DOHH2 (cell line): ENCODE data around the gene RAP1GAP.

ENCODE experiments used
- H3F3A ChIP-seq: fragments of 200-600 bp; sonication (generic), shearing (Covaris generic); 2 replicates; pipeline ENCODE4 v1.6.0; 2016; ENCODE audit warnings: antibody characterized with exemption, mild to moderate bottlenecking; ENCODE audit not compliant: control insufficient read depth, insufficient read depth
- H3K27ac ChIP-seq: fragments of 200-600 bp; sonication (generic); 2 replicates; pipeline ENCODE4 v1.5.1; 2014; ENCODE audit warnings: low read depth, mild to moderate bottlenecking, low read length, moderate library complexity
- H3K27me3 ChIP-seq: fragments of 200-600 bp; sonication (generic); 2 replicates; pipeline ENCODE4 v1.6.1; 2014; ENCODE audit warnings: mild to moderate bottlenecking, low read length, mixed read lengths; ENCODE audit not compliant: control insufficient read depth
- H3K36me3 ChIP-seq: fragments of 200-600 bp; sonication (generic); 2 replicates; pipeline ENCODE4 v1.6.1; 2014; ENCODE audit warnings: mild to moderate bottlenecking, low read length, moderate library complexity, mixed read lengths; ENCODE audit not compliant: control insufficient read depth
- H3K4me1 ChIP-seq: fragments of 200-600 bp; sonication (generic); 2 replicates; pipeline ENCODE4 v1.6.1; 2014; ENCODE audit warnings: mild to moderate bottlenecking, low read length, mixed read lengths; ENCODE audit not compliant: control insufficient read depth
- H3K4me2 ChIP-seq: fragments of 200-600 bp; sonication (generic); 2 replicates; pipeline ENCODE4 v1.6.0; 2014; ENCODE audit warnings: mild to moderate bottlenecking, low read length, moderate library complexity
- H3K4me3 ChIP-seq: fragments of 200-600 bp; sonication (generic); 2 replicates; pipeline ENCODE4 v1.5.1; 2014; ENCODE audit warnings: mild to moderate bottlenecking, low read length, mixed read lengths
- H3K79me2 ChIP-seq: fragments of 200-600 bp; sonication (generic); 2 replicates; pipeline ENCODE4 v1.6.1; 2014; ENCODE audit warnings: mild to moderate bottlenecking, low read length, mixed read lengths; ENCODE audit not compliant: control insufficient read depth
- H3K9me2 ChIP-seq: fragments of 200-600 bp; sonication (generic); replicated peaks from 2 replicates; pipeline ENCODE4 v1.6.1; 2014; ENCODE audit warnings: mild to moderate bottlenecking, low read length, mixed read lengths; ENCODE audit not compliant: control insufficient read depth
- H3K9me3 ChIP-seq: fragments of 200-600 bp; sonication (generic); 2 replicates; pipeline ENCODE4 v1.6.1; 2014; ENCODE audit warnings: antibody characterized with exemption, low read length, mixed read lengths; ENCODE audit not compliant: control insufficient read depth, insufficient read depth
- H4K20me1 ChIP-seq: fragments of 200-600 bp; sonication (generic); 2 replicates; pipeline ENCODE4 v1.6.0; 2014; ENCODE audit warnings: low read depth, mild to moderate bottlenecking, antibody characterized with exemption, low read length, moderate library complexity; ENCODE audit not compliant: control insufficient read depth, insufficient read depth
- CTCF ChIP-seq: fragments of 200-600 bp; sonication (generic); IDR thresholded peaks from one replicate; pipeline ENCODE4 v1.5.1; 2014; ENCODE audit warnings: antibody characterized with exemption, mild to moderate bottlenecking, low read depth, low read length; ENCODE audit not compliant: poor library complexity, severe bottlenecking
- EZH2phosphoT487 ChIP-seq: fragments of 200-600 bp; sonication (generic); IDR thresholded peaks from 2 replicates; pipeline ENCODE4 v1.6.1; 2017; ENCODE audit warnings: borderline replicate concordance, mild to moderate bottlenecking, antibody characterized with exemption, low read length, moderate library complexity, mixed read lengths

Gene RAP1GAP

GRCh38 chr1:21669258-21670058 is at the start of gene RAP1GAP:
RAP1GAP (minus strand) TSS chr1:21669357; CDS start chr1:21620032, 49,325 bp downstream.
- H3F3A ChIP-seq: no peaks in the 10 kb centered on the region
- H3K27me3 ChIP-seq: peaks cover 50% of the 10 kb centered on the region
- no peaks in the 10 kb centered on the region for H3K9me2 ChIP-seq
- no peaks in the 10 kb centered on the region for H3K36me3 ChIP-seq
- TF ChIP-seq CTCF: no peak
- no peak; the same call in 1 of the 2 replicates for TF ChIP-seq EZH2phosphoT487
- H4K20me1 ChIP-seq: no peaks in the 10 kb centered on the region
- no peaks in the 10 kb centered on the region for H3K9me3 ChIP-seq
- H3K4me3 ChIP-seq: no peak within 1 kb of the TSS
- H3K4me1 ChIP-seq: no peaks in the 10 kb centered on the region
- no peak within 1 kb of the TSS for H3K27ac ChIP-seq
- H3K4me2 ChIP-seq: 0 out of 2 replicates have a peak within 1 kb of the TSS, but pooled peaks have one; percentile 11
- no peaks in the 10 kb centered on the region for H3K79me2 ChIP-seq

DNA sequence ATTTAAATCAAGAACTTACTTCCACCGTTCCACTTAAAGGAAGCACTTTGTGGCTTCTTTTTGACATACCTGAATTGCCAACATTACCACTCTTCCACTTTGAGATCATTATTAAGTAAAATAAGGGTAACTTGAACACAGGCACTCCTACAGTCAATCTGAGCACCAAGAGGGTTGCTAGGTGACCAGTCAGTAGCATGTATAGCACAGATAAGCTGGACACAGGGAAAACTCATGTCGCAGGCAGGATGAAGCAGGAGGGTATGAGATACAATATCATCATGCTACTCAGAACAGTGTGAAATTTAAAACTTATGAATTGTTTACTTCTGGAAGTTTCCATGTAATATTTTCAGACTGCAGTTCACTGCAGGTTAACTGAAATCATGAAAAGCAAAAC is 47.0 kb upstream of the RAP1GAP start:
- Histone ChIP-seq H3K36me3 (peaks cover 54% of the 10 kb centered on the region), H4K20me1 (no peaks in the 10 kb centered on the region), H3K79me2 (no peaks in the 10 kb centered on the region), H3K27ac (no peak overlapping the region), H3F3A (no peaks in the 10 kb centered on the region), H3K4me3 (no peak overlapping the region), H3K9me2 (no peaks in the 10 kb centered on the region), H3K4me1 (no peaks in the 10 kb centered on the region), H3K9me3 (no peaks in the 10 kb centered on the region), H3K27me3 (no peaks in the 10 kb centered on the region), H3K4me2 (no peak overlapping the region)
- TF ChIP-seq EZH2phosphoT487 (no peak), CTCF (no peak)

GRCh38 chr1:21707891-21708290 is 38.7 kb upstream of the RAP1GAP start:
- Histone ChIP-seq H3K4me2 (no peak overlapping the region), H3K4me1 (no peaks in the 10 kb centered on the region), H3K79me2 (no peaks in the 10 kb centered on the region)

More at GRCh38 chr1:21707891-21708290, 38.7 kb upstream of the RAP1GAP start:
- Histone ChIP-seq H3K4me3 (no peak overlapping the region), H3K27me3 (no peaks in the 10 kb centered on the region), H3F3A (0 out of 2 replicates have a peak, but pooled peaks cover 3% of the 10 kb centered on the region), H3K9me3 (no peaks in the 10 kb centered on the region), H3K27ac (no peak overlapping the region), H3K36me3 (peaks cover 46% of the 10 kb centered on the region), H3K9me2 (no peaks in the 10 kb centered on the region), H4K20me1 (0 out of 2 replicates have a peak, but pooled peaks cover 4% of the 10 kb centered on the region)
- TF ChIP-seq EZH2phosphoT487 (no peak), CTCF (no peak)
